GM21723 (cell line): ENCODE results near the gene SCLY.

Experiments used
- ATAC-seq: cut with Tn5 transposase; IDR thresholded peaks from one replicate; pipeline ENCODE4 v1.9.1; 2021; ENCODE audit warnings: mild to moderate bottlenecking, moderate library complexity; ENCODE audit not compliant: unreplicated experiment

SCLY gene

DNA sequence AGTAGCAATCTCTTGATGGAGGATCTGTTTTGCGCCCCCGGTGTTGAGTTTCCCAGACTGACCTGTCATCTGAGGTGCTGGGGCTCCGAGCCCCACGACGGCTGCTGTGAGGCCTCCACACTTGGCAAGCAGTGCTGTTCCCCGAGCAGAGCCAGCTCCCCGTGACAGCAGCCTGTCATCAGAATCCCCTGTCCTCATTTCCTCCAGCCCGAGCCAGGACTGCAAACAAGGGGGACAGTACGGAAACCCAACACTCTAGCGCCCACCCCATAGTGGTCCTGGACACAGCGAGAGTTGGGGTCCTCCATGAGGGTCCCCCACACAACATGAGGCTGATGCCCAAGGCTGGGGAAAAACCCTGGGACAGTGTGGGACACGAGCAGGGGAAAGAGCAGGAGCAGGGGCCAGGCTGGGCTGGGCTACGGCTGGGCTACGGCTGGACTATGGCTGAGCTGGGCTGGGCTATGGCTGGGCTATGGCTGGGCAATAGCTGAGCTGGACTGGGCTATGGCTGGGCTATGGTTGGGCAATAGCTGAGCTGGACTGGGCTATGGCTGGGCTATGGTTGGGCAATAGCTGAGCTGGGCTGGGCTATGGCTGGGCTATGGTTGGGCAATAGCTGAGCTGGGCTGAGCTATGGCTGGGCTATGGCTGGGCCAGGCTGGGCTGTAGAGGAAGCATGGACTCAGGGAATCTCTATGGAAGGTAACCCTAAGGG lies 76.2 kb downstream of the SCLY start:
- ATAC-seq: no peak

DNA sequence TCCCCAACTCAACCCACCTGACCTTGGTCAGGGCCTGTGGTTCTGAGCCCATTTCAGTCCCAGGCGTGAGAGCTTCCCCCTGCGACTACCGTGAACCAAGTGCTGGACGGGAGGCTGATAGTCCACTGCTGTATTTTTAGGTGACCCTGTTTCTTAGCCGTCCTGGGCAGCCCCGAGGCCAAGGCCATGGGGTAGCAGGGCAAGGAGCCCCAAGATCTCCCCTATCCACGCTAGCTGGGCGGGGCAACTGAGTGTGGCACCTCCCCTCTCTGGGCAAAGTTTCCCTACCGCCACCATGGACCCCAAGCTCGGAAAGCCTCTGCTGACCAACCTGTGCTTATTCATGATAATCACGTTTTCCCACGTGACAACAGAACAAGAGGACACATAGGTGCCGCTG lies 77.1 kb downstream of the SCLY start:
- no peak for ATAC-seq

DNA sequence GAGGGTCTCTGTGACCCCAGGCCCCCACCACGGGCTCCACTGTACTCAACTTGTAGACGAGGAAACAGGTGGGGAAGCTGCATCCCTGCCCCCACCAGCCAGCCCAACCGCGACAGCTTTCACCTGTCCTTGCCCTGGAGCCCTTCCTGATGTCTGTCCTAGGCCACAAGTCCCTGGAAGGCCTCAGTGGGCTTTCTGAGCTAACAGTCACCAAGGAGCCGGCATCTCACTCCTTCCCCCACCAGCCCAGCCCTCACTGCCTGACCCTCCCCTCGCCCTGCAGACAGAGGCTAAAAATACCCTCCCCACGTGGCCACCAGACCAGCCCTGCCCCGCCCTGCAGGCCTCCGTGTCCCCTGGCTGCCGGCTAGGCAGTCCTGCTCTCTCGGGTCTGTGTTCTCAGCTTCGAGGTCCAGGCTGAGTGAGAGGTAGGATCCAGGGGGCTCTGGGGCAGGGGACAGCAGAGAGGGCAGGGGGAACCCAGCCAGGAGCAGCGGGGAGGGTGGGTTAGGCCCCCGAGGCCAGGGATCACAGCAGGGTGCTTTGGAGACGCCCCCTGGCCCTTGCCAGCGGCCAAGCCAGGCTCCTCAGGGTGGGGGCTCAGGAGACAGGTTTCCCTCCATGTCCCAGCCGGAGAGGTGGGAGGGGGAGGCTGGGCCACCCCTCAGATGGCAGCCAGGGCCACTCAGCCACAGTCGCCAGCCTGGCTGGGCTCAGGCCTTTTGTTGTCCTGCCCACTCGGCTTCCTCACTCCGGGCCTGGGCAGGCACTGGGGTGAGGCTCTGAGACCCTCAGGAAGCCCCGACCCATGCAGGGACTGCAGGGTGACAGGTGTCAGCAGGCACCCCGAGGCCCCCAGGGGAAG lies 77.8 kb downstream of the SCLY start, which contains the start of gene KLHL30:
KLHL30 (plus strand) TSS at position 338 of the 865 bp plus-strand sequence. CDS start 2,087 bp downstream, outside the sequence.
- ATAC-seq: no peak

DNA sequence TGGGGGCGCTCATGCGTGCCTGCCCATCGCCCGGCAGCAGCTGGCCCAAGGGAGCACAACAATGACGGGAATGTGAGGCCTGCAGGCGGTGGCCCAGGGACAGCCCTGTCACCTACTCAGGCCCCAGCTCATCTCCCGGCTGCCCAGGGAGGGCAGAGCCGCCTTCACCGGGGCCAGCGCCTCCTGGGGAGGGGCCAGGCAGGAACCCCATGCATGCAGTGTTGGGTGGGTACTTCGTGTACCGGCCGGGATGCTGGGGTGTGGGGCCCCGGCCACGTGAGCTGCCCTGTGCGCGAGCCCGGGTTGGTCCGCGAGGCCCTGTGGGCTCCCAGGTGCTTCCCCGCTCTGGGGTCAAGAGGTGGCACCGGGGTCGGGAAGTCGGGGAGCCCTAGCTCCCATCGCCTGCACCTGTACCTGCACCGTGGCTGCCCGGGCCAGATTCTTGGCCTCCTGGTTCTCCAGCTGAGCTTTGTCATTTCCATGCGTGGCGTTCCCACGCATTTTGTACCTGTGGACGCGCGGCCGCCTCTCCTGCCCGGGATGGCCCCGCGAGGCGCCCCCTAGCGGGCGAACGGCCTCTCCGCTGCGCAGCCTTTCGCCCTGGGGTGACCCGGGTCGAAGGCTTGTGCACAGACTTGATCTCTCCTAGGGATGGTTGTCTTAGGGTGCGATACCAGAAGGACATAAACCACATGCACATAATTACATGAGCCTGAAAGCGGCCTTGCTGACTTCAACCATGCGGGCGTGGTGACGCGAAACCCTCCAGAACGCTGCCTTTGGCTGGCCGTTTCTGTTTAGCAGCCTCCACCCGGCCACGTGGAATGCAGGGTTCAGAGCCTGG lies 78.6 kb downstream of the SCLY start:
- ATAC-seq: no peak

DNA sequence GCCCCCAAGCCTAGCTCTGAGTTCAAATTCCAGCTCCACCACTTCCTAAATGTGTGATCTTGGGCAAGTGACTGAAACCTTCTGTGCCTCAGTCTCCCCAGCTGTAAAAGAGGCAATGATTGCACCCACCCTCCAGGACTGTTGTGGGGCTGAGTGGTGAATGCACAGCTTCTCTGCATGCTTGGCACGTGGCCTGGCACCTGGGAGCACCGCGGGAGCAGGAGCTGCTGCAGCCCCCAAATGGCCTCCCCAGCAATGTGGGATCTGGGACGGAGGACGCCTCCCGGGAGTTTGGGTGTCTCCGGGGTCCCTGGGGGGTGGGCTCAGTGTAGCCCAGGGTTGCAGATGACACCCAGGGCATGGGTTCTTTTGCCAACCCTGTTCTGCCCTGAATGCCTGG lies 79.2 kb downstream of the SCLY start:
- ATAC-seq: no peak

DNA sequence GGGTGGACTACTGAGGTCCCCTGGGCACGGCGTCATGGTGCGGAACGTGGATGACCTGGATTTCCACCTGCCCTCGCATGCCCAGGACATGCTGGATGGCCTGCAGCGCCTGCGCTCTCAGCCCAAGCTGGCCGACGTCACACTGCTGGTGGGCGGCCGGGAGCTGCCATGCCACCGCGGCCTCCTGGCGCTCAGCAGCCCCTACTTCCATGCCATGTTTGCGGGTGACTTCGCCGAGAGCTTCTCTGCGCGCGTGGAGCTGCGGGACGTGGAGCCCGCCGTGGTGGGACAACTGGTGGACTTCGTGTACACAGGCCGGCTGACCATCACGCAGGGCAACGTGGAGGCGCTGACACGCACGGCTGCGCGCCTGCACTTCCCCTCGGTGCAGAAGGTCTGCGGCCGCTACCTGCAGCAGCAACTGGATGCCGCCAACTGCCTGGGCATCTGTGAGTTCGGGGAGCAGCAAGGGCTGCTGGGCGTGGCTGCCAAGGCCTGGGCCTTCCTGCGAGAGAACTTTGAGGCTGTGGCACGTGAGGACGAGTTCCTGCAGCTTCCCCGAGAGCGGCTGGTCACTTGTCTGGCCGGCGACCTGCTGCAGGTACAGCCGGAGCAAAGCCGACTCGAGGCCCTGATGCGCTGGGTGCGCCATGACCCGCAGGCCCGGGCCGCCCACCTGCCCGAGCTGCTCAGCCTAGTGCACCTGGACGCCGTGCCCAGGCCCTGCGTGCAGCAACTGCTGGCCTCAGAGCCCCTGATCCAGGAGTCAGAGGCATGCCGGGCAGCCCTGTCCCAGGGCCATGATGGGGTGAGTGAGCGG lies 80.1 kb downstream of the SCLY start:
- ATAC-seq: no peak

DNA sequence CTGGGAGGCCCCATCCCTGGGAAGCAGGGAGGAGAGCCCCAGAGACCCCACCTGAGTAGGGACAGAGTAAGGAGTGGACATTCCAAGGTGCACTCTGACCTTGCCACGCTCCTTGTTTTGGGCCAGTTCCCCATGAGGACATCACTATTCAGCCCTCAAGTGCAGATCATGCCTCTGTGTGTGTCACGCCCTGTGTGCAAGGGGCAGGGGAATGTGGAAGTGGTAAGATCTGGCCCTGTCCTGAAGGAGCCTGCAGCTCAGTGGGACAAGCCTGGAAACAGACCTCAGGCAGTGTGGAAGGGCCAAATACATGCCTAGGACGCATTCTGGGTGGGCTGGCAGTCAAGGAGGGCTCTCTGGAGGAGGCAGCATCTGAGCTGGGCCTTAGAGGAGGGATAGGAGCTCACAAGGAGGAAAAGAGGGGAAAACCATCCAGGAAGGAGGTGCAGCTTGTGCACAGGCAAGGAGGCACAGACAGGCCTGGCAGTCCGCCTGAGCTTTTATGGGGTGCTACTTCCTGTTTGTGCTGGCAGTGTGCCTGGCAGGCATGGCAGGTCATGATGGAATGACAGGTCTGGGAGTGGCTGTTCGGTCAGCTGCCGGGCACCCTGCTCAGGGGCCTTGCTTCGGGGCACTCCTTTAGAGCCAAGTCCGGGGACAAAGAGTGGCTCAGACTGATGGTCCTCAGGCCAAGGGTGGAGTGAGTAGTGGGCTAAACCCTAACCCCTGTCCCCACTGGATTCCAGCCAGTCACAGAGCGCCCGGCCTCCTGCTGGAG lies 80.9 kb downstream of the SCLY start:
- no peak for ATAC-seq

DNA sequence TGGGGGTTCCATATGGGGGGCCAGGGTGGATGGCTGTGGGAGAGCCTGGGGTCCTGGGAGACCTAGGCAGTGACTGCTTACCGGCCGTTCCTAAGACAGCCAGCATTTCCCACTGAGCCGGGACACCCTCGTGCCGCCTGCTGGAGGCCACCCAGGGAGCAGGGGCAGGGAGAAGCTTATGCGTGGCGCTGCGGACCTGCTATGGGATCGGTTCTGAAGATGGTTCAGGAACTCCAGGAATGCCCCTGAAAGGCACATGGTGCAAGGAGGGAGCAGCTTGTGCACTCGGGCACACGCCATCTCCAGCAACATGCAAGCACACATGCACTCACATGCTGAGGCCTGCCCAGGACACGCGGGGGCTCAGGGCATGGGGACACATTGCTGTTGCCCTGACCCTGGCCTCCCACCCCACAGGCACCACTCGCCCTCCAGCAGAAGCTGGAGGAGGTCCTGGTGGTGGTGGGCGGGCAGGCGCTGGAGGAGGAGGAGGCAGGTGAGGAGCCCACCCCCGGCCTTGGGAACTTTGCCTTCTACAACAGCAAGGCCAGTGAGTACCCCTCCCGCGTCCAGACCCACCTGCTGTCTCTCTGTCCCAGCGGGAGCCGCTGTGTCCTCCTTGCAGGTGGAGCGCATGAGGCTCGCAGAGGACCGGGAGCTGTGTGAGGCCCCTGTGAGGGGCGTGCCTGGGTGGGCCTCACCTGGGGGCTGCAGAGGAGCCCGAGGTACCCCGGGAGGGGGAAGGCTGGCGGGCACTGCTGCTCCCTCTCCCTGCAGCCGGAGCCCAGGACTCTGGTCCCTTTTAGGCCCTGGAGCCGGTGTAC lies 81.8 kb downstream of the SCLY start:
- ATAC-seq: no peak

DNA sequence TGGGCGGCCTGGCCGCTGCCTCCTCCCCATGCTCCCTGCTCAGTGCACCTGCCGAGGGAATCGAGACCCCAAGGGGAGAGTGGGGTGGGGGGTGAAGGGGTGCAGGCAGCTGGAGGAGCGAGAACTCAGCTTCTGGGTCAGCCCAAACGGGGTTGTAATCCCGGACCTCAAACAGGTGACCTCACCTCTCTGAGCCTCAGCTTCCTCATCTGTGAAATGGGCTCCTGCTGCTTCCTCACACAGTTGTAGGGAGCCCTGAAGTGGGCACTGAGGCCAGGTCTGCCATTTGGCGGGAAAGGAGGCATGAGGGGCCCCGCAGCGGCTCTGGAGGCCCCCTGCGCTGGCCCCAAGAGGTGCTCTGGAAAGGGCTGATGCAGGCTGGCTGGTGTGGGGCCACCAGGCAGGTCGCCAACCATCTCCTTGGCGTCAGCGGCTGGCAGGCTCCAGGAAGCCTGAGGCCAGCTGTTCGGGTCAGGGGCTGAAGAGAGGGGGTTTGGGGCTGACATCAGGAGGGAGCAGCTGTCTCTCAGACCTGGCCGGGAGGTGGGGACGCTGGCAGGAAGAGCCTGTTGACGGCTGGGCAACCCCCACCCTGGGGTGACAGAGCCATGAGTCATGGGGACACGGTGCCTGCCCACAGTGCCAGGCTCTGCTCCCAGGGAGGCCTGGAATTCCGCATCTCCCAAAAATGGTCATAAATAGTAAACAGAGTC lies 82.6 kb downstream of the SCLY start:
- no peak for ATAC-seq

DNA sequence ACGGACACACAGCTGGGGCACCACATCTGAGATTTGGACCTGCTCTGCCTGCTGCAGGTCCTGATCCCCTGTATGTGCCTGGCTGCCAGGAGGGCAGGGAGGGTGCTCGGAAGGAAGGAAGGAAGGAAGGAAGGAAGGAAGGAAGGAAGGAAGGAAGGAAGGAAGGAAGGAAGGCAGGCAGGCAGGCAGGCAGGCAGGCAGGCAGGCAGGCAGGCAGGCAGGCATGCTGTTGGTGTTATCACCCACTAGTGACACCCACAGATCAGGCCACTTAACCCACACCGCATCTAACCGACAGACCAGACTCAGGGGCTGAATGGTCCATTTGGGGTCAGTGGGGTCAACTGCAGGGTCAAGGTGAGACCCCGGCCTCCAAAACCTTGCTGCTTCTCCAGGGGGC lies 83.5 kb downstream of the SCLY start:
- ATAC-seq: no peak

DNA sequence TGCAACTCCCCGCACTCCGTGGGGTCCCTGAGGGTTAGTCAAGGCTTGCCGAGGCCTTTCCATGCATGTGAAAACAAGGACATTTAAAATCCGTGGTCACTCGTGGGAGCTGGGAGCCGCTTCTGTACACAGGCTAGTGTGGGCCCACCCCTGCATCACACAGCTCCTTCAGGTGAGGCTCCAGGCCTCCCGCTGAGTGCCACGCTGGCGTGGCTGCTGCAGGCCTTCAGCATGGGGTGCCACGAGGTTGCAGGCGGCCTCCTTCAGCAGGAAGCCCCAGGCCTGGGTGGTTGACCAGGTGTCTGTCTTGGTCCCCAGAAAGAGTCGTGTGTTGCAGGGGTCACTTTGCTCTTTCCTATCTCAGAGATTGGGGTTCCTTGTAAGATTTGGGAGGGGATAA lies 84.2 kb downstream of the SCLY start:
- no peak for ATAC-seq

DNA sequence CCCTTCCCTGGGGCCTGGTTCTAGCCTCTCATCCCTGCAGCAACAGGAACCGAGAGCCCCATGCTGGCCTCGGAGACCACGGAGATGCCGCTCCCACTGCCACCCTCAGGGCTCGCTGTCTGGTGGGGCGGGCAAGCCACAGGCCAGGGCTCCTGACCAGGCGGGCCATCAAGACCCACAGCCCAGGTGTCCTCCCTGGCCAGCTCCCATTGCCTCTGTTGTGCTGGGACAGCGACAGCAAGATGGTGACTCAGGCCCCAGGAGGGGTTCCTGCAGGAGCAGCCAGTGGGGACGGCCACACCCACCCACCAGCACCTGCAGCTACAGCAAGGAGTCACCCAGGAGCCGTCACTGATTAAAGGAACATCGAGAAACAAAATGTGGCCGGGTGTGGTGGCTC lies 85.0 kb downstream of the SCLY start:
- no peak for ATAC-seq

DNA sequence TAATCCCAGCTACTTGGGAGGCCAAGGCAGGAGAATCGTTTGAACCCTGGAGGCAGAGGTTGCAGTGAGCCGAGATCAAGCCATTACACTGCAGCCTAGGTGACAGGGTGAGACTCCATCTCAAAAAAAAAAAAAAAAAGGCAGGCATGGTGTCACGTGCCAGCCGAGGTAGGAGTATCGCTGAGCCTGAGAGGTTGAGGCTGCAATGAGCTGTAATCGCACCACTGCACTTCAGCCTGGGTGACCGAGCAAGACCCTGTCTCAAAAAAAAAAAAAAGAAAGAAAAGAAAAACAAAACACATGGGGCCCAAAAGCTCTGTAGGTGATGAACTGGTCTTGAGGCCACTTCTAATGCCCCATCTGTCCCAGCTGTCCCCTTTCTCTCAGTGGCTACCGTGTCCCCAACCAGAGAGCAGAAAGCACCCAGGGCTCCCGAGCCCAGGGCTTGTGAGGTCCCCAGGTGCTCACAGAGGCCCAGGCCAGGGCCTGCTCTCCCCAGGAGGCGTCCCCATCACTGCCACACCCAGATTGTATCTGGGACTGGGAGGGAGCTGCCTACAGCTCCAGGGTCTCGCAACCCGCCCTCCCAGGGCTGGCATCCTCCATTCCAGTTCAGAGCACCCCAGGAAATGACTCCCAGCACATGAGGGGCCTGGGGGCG lies 86.2 kb downstream of the SCLY start:
- no peak for ATAC-seq

DNA sequence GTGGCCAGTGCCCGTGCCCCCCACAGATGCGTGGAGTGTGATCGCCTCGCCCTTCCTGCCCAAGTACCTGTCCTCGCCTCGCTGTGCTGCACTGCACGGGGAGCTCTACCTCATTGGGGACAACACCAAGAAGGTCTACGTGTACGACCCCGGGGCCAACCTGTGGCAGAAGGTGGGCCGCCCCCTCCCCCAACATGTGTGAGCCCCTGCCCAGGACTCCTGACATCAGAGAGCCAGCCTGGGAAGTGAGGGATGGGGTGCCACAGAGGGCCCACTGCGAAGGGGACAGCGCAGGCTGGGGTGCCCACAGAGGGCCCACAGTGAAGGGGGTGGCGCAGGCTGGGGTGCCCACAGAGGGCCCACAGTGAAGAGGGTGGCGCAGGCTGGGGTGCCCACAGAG lies 88.2 kb downstream of the SCLY start:
- no peak for ATAC-seq
